Panc1 (cell line): ENCODE measurements around the gene WDR47. TPM values are rescaled to one million over a fixed set of nuclear protein-coding genes. Genes with fewer than 3 reads are reported as not detected.

Experiments used
- ATAC-seq: fragments of 200-7000 bp; cut with Tn5 transposase; 2 replicates; pipeline ENCODE4 v1.9.1; 2020; ENCODE audit warnings: mild to moderate bottlenecking, moderate library complexity
- BruUV-seq: library from RNA; stranded (reverse); fragments of 400-500 nt; replicated peaks from 2 replicates; lab custom pipeline; 2021; lab: Mats Ljungman, UMichigan
- CTCF ChIA-PET: fragments of 300-600 bp; sonication (Branson Sonifier 250); formaldehyde crosslinking; loops from one replicate; lab custom pipeline; 2022; ENCODE audit warnings: antibody characterized with exemption; lab: Charles Lee
- POLR2A ChIA-PET: fragments of 300-600 bp; sonication (Branson Sonifier 250); formaldehyde crosslinking; loops from one replicate; lab custom pipeline; 2022; ENCODE audit warnings: antibody characterized with exemption; lab: Charles Lee
- DNase-seq: peaks from one replicate; pipeline ENCODE4 v3.0.0-alpha.2; 2010; ENCODE audit warnings: low read depth, low spot score
- H3K27ac ChIP-seq: 2 replicates; pipeline ENCODE4 v1.5.1; 2011; ENCODE audit warnings: mild to moderate bottlenecking, low read length, inconsistent platforms
- H3K27me3 ChIP-seq: fragments of 200-500 bp; sonication (Bioruptor generic); 2 replicates; pipeline ENCODE4 v1.6.0; 2014; ENCODE audit warnings: low read length, inconsistent platforms; ENCODE audit not compliant: control insufficient read depth, insufficient read depth
- H3K36me3 ChIP-seq: fragments of 200-500 bp; sonication (Bioruptor generic); 2 replicates; pipeline ENCODE4 v1.5.1; 2014; ENCODE audit warnings: inconsistent platforms, mild to moderate bottlenecking, low read length, moderate library complexity; ENCODE audit not compliant: control insufficient read depth, insufficient read depth
- H3K4me1 ChIP-seq: 2 replicates; pipeline ENCODE4 v1.5.1; 2011; ENCODE audit warnings: inconsistent platforms, mild to moderate bottlenecking, low read length, moderate library complexity; ENCODE audit not compliant: control insufficient read depth, insufficient read depth
- H3K4me3 ChIP-seq, 2 experiments: 2 replicates each; pipeline ENCODE4 v1.5.1; 2011 to 2012; ENCODE audit warnings: low read depth in 2 of 2, low read length in 2 of 2, mild to moderate bottlenecking in 2 of 2, inconsistent platforms in 1 of 2, moderate library complexity in 1 of 2
- H3K9me3 ChIP-seq: fragments of 200-500 bp; sonication (Bioruptor generic); 2 replicates; pipeline ENCODE4 v1.5.1; 2014; ENCODE audit warnings: low read depth, mild to moderate bottlenecking, inconsistent platforms, low read length, moderate library complexity; ENCODE audit not compliant: control insufficient read depth, insufficient read depth
- POLR2AphosphoS5 ChIP-seq: IDR thresholded peaks from 2 replicates; pipeline ENCODE4 v1.6.1; 2012; ENCODE audit warnings: mild to moderate bottlenecking, low read depth, low read length, moderate library complexity
- SIN3A ChIP-seq: IDR thresholded peaks from 2 replicates; pipeline ENCODE4 v1.6.1; 2012; ENCODE audit warnings: low read depth, mild to moderate bottlenecking, low read length, moderate library complexity, borderline replicate concordance; ENCODE audit not compliant: insufficient read depth
- TCF7L2 ChIP-seq: IDR thresholded peaks from 2 replicates; pipeline ENCODE4 v1.6.1; 2011; ENCODE audit warnings: mild to moderate bottlenecking, low read depth, low read length, inconsistent platforms
- in situ Hi-C: cut with HindIII; loops from 2 replicates; pipeline ENCODE4 v1.10.0; 2016; ENCODE audit warnings: low sequenced_read_pairs, low pct_unique_long_range_greater_than_20kb
- intact Hi-C: fragments of 100-400 bp; cut with micrococcal nuclease; formaldehyde crosslinking; loops from one replicate; pipeline ENCODE4 v1.10.0; 2022; ENCODE audit not compliant: unreplicated experiment
- total RNA-seq: library from RNA; stranded (reverse); gene quantifications from one replicate; pipeline ENCODE4 v1.2.1, GENCODE V29; 2021; ENCODE audit not compliant: unreplicated experiment
- TF ChIP-seq, protein P1 (sequence below): fragments of 450-650 bp; IDR thresholded peaks from 2 replicates; pipeline ENCODE4 v1.5.1; 2017; ENCODE audit warnings: mild to moderate bottlenecking
- TF ChIP-seq, protein P2 (sequence below), 2 experiments: IDR thresholded peaks; 2 replicates each; pipeline ENCODE4 v1.6.1; 2011 to 2012; ENCODE audit warnings: low read depth in 2 of 2, control low read depth in 1 of 2, low read length in 1 of 2, mild to moderate bottlenecking in 1 of 2, moderate library complexity in 1 of 2; ENCODE audit not compliant: insufficient read depth in 1 of 2

The WDR47 gene
- total RNA-seq, 1 experiment from 2014 or later: 9.6 TPM

DNA sequence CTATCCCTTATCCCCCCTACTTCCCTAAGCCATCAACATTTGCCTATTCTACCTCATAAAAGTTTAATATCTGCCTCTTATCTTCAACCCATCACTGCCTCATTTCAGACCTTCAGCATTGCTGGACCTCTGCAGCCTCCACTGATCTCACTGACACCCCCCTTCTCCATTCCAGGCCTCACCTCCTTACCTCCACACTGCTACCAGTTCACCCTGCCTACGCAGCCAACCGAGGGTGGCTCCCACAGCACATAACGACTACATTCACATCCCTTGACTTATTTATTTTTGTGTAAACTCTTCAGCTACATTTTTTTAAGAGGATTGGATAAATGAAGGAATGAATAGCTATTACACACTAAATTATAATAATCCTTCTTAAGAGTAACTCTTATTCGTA is 92.9 kb downstream of the WDR47 start:
- in situ Hi-C loops: no loop called here
- BruUV-seq: no TSS peak
- Histone ChIP-seq H3K36me3 (no peaks in the 10 kb centered on the region; the same call in 1 of the 2 replicates), H3K27me3 (no peaks in the 10 kb centered on the region), H3K4me3 (no peak overlapping the region), H3K9me3 (no peaks in the 10 kb centered on the region), H3K27ac (no peak overlapping the region), H3K4me1 (no peaks in the 10 kb centered on the region)
- ATAC-seq: no peak
- no peak for DNase-seq
- ChIA-PET CTCF (no interaction called here), POLR2A (no interaction called here)
- TF ChIP-seq TCF7L2 (no peak), POLR2AphosphoS5 (no peak), SIN3A (no peak)
- TF ChIP-seq, protein P1, sequence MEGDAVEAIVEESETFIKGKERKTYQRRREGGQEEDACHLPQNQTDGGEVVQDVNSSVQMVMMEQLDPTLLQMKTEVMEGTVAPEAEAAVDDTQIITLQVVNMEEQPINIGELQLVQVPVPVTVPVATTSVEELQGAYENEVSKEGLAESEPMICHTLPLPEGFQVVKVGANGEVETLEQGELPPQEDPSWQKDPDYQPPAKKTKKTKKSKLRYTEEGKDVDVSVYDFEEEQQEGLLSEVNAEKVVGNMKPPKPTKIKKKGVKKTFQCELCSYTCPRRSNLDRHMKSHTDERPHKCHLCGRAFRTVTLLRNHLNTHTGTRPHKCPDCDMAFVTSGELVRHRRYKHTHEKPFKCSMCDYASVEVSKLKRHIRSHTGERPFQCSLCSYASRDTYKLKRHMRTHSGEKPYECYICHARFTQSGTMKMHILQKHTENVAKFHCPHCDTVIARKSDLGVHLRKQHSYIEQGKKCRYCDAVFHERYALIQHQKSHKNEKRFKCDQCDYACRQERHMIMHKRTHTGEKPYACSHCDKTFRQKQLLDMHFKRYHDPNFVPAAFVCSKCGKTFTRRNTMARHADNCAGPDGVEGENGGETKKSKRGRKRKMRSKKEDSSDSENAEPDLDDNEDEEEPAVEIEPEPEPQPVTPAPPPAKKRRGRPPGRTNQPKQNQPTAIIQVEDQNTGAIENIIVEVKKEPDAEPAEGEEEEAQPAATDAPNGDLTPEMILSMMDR: no peak
- TF ChIP-seq, protein P2, sequence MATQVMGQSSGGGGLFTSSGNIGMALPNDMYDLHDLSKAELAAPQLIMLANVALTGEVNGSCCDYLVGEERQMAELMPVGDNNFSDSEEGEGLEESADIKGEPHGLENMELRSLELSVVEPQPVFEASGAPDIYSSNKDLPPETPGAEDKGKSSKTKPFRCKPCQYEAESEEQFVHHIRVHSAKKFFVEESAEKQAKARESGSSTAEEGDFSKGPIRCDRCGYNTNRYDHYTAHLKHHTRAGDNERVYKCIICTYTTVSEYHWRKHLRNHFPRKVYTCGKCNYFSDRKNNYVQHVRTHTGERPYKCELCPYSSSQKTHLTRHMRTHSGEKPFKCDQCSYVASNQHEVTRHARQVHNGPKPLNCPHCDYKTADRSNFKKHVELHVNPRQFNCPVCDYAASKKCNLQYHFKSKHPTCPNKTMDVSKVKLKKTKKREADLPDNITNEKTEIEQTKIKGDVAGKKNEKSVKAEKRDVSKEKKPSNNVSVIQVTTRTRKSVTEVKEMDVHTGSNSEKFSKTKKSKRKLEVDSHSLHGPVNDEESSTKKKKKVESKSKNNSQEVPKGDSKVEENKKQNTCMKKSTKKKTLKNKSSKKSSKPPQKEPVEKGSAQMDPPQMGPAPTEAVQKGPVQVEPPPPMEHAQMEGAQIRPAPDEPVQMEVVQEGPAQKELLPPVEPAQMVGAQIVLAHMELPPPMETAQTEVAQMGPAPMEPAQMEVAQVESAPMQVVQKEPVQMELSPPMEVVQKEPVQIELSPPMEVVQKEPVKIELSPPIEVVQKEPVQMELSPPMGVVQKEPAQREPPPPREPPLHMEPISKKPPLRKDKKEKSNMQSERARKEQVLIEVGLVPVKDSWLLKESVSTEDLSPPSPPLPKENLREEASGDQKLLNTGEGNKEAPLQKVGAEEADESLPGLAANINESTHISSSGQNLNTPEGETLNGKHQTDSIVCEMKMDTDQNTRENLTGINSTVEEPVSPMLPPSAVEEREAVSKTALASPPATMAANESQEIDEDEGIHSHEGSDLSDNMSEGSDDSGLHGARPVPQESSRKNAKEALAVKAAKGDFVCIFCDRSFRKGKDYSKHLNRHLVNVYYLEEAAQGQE (IDR thresholded peaks at IDR 0.05; ENCODE audit: insufficient read depth in 1 of 2, low read depth in 2 of 2, low read length in 1 of 2): no peak
- intact Hi-C loops: no loop called here

DNA sequence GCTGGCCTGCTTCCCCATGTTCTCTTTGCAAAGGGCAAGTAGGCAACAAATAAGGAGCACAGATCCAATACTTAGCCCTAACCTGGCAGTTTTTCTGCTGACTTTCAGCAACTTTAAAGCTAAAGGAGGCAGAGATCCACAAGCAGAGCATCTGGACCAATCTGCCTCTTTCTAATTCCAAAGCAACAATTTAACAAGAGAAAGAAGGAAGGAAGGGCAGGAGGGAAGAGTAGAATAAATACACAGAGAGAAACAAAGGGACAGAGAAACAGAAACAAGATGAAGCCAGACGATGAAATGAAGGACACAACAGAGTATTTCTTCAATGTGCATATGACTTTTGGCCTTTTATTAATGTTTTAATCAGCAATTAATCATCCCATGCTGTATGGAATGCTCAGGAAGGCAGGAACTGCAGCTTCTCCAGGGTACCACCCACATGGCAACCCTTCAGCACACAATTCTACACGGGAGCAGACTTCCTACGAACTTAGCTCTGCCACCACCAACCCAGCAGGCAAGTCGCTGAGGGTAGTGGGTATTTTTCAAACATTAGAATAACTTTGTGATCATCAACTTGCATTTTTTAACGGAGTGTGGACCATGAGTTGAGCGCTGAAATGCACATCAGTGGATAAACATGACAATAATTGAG is 93.9 kb downstream of the WDR47 start:
- no TSS peak for BruUV-seq
- no peaks in the 10 kb centered on the region for H3K9me3 ChIP-seq
- no peaks in the 10 kb centered on the region; the same call in 1 of the 2 replicates for H3K36me3 ChIP-seq
- ATAC-seq: no peak
- CTCF ChIA-PET: no interaction called here
- no peaks in the 10 kb centered on the region for H3K4me1 ChIP-seq
- POLR2A ChIA-PET: no interaction called here
- TF ChIP-seq SIN3A: no peak
- no peak for TF ChIP-seq POLR2AphosphoS5
- in situ Hi-C loops: no loop called here
- H3K27ac ChIP-seq: no peak overlapping the region
- intact Hi-C loops: no loop called here
- no peaks in the 10 kb centered on the region for H3K27me3 ChIP-seq
- no peak for DNase-seq
- H3K4me3 ChIP-seq: no peak overlapping the region

DNA sequence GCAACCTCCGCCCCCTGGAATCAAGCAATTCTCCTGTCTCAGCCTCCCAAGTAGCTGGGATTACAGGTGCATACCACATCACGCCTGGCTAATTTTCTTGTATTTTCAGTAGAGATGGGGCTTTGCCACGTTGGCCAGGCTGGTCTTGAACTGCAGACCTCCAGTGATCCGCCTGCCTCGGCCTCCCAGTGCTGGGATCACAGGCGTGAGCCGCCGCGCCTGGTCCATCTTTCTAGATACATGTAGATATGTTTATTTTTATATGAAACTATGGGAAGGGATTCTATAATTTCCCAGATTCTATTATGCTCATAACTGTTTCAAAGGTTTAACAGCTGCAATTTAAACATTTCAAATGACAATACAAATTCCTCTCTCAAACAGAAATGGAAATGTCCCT is 105.7 kb downstream of the WDR47 start:
- no peak overlapping the region for H3K4me3 ChIP-seq
- BruUV-seq: no TSS peak
- peaks cover 26% of the 10 kb centered on the region for H3K36me3 ChIP-seq
- TF ChIP-seq, protein P2 (IDR thresholded peaks at IDR 0.05; ENCODE audit: insufficient read depth in 1 of 2, low read depth in 2 of 2, low read length in 1 of 2): no peak
- POLR2A ChIA-PET: interaction anchor here (0.6 kb wide), 1 partner anchor 122 kb away, joined by 5 read pairs; no protein-coding TSS in a partner anchor
- DNase-seq (no peak), ATAC-seq (no peak)
- in situ Hi-C loops: no loop called here
- intact Hi-C loops: no loop called here
- H3K27me3 ChIP-seq: no peaks in the 10 kb centered on the region
- H3K9me3 ChIP-seq: no peaks in the 10 kb centered on the region
- H3K4me1 ChIP-seq: no peaks in the 10 kb centered on the region
- CTCF ChIA-PET: interaction anchor here (0.6 kb wide), 1 partner anchor 165 kb away, joined by 3 read pairs; no protein-coding TSS in a partner anchor
- no peak overlapping the region for H3K27ac ChIP-seq
